ENCODE measurements around the gene DNAJC5.

DNA sequence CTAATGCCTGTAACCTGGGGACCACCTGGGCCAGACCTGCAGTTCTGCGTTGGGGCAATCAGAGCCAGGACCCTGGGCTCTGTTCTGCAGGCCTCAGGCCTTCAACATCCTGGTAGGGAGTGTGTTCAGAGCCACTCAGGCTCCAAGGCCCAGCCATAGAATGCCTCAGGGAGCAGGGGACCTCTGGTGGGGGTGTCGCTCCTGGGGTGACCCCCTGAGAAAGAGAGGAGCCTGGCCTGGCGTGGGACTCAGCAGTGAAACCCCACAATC is 48.8 kb downstream of the DNAJC5 start:
- TF ChIP-seq POLR2AphosphoS5 (IDR thresholded peaks at IDR 0.05) (no peak), EP300 (IDR thresholded peaks at IDR 0.05) (no peak), POLR2A (IDR thresholded peaks at IDR 0.05) (no peak)
- TF ChIP-seq, protein P1, sequence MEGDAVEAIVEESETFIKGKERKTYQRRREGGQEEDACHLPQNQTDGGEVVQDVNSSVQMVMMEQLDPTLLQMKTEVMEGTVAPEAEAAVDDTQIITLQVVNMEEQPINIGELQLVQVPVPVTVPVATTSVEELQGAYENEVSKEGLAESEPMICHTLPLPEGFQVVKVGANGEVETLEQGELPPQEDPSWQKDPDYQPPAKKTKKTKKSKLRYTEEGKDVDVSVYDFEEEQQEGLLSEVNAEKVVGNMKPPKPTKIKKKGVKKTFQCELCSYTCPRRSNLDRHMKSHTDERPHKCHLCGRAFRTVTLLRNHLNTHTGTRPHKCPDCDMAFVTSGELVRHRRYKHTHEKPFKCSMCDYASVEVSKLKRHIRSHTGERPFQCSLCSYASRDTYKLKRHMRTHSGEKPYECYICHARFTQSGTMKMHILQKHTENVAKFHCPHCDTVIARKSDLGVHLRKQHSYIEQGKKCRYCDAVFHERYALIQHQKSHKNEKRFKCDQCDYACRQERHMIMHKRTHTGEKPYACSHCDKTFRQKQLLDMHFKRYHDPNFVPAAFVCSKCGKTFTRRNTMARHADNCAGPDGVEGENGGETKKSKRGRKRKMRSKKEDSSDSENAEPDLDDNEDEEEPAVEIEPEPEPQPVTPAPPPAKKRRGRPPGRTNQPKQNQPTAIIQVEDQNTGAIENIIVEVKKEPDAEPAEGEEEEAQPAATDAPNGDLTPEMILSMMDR (IDR thresholded peaks at IDR 0.05) = no peak
